Right ventricle myocardium inferior (tissue), 1 donor: ENCODE measurements around the gene KCNQ1. TPM values are rescaled to one million over a fixed set of nuclear protein-coding genes. Genes with fewer than 3 reads are reported as not detected.

Source experiments
- ATAC-seq: fragments of 200-7000 bp; cut with Tn5 transposase; one replicate; pipeline ENCODE4 v1.9.1; 2020; ENCODE audit warnings: mild to moderate bottlenecking, moderate library complexity
- DNase-seq: peaks from one replicate; pipeline ENCODE4 v3.0.0; 2021; ENCODE audit errors: missing footprints
- intact Hi-C: fragments of 100-400 bp; cut with DNase I; formaldehyde crosslinking; loops from one replicate; pipeline ENCODE4 v1.11.0; 2022
- total RNA-seq: library from RNA; stranded (reverse); fragmentation: NEBNext Ultra II Directional; extraction: Animal tissue kit (Norgen Biotek cat#: 25700); gene quantifications from one replicate; pipeline ENCODE4 v1.2.1, GENCODE V29; 2021
- donor health status: DM: no; HTN: yes; CAD: no; lungs with severe emphysema.

Gene KCNQ1
- total RNA-seq, 1 donor from 2014 or later, result 40.0 TPM

- ATAC-seq, result no peak
- DNase-seq, result peak; percentile 21
- intact Hi-C loops, result no loop called here
These were observed 349.5 kb downstream of the KCNQ1 start for GRCh38 chr11:2794046-2794967.

GRCh38 chr11:2794968-2795322 is 350.1 kb downstream of the KCNQ1 start:
- DNase-seq (peak; percentile 20), ATAC-seq (no peak)
- intact Hi-C loops, result no loop called here

DNA sequence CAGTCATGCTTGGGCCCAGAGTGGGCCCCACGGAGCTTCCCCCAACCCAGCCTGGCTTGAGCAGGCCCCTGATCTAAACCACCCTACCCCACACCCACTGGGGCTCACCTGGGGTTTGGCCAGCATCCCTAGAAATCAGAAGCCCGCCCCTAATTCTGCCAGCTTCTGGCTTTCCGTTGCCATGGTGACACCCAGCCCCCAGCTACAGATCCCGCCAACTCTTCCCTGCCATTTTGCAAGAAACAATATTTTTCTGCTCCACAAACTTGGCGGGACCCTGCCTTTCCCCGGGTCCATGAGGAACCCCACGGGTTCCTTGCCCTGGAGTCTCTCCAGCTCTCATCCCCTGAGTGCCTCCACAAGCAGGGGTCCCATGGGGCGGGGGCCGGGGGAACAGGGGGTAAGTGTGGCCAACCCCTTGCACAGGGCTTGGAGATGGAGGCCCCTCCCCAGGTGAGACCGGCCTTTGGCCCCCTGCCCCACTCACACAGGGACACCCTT is 350.7 kb downstream of the KCNQ1 start:
- intact Hi-C loops, result no loop called here
- DNase-seq (peak; percentile 6), ATAC-seq (no peak)

GRCh38 chr11:2796091-2796490 is 351.3 kb downstream of the KCNQ1 start:
- DNase-seq (peak; percentile 22), ATAC-seq (no peak)
- intact Hi-C loops, result no loop called here

GRCh38 chr11:2796508-2797113 is 351.8 kb downstream of the KCNQ1 start:
- DNase-seq (peak; percentile 28), ATAC-seq (no peak)
- intact Hi-C loops, result no loop called here

GRCh38 chr11:2797121-2797711 is 352.4 kb downstream of the KCNQ1 start:
- intact Hi-C loops, result no loop called here
- peak; percentile 59 for DNase-seq
- no peak for ATAC-seq

DNA sequence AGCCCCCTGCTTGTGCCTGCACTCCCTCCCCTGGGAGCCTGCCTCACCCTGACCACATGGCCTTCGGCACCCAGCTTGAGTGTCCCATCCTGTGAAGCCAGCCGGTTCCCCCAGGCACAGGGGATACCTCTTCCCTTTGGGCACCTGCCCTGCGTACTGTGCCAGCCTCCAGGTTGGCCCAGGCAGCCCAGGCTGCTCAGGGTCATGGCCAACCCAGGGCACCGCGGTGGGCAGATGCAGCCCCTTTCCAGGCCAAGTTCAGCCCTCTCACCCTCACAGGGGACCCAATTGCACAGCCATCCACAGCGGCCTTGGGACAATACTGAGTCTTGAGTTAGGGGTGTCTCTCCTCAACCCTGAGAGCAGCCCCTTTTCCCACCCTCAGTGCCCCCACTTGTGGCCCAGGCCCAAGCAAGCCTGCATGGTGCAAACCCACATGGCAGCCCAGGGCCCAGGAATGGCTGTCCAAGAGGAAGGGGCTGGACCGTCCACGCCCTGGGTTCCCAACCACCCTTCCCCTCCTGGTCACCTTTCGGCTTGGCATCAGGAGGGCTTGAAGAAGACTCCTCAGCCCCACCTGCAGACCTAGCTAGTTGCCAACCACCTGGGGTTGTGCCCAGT is 353.0 kb downstream of the KCNQ1 start:
- intact Hi-C loops, result no loop called here
- DNase-seq (peak; percentile 40), ATAC-seq (no peak)

DNA sequence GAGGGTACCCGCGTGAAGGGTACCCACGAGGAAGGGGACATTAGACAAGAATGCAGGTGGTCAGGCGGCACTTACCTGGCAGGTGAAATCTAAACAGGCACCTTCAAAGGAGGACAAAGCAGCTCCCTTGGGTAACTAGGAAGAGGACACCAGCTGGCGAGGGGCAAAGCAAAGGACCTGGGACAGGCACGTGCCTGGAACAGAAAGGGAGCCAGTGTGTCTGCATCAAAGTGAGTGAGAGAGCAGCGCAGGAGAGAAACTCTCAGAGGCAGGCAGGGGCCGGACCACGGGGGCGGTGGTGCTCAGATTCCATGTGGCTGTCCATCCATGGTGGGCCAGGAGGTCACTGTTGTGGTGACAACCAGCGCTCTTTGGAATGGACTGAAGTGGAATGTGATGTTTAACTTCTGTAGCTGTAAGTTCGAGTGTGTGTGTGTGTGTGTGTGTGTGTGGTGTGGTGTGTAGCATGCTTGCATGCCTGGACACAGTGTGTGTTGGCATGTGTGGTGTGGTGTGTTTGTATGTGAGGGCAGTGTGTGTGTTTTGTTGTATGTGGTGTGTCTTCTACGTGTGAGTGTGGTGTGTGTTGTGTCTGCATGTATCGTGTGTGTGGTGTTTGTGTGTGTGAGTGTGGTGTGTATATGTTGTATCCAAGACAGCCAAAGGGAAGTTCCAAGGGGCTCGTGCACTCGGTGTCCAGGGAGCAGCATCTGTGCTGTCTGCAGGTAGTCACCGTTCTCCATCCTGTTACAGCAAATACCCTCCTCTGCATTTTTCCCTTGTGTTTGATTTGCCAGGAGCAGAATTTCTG is 354.3 kb downstream of the KCNQ1 start:
- ATAC-seq (no peak), DNase-seq (no peak)
- intact Hi-C loops, result no loop called here

DNA sequence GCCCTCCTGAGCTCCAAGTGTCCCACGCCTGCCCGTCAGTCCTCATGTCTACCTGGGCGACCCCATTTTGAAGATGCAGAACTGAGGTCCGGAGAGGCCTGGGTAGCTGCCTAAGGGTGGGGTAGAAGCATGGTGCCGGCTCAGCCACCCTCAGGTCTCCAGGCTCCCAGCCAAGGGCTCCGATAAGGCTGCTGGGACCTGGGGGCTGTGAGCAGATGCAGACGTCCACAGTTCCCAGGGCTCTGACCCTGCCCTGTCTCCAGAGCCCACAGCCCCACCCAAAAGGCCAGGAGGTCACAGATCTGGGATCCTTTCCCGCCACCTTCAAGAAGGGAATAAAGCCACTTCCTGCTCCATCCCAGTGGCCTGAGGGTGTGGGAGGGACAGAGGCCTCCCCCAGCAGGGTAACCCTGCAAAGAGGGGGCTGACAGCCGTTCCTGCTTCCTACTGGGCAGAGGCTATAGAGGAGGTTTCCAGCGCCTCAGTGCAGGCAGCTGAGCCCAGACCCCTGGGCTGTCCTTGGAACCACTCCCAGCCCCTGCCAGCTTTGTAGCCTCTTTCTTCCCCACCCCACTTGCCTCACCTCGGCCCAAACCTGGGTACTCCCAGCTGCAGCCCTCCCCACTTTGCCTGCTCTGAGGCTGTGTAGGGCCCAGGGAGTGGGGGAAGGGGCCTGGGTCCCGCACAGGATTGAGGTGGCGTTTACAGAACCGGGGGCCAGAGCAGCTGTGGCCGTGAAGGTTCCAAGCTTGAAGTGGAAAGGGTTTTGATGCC is 355.3 kb downstream of the KCNQ1 start:
- ATAC-seq (no peak), DNase-seq (no peak)
- intact Hi-C loops, result no loop called here

GRCh38 chr11:2800655-2801531 is 356.1 kb downstream of the KCNQ1 start:
- intact Hi-C loops, result no loop called here
- ATAC-seq (no peak), DNase-seq (no peak)

DNA sequence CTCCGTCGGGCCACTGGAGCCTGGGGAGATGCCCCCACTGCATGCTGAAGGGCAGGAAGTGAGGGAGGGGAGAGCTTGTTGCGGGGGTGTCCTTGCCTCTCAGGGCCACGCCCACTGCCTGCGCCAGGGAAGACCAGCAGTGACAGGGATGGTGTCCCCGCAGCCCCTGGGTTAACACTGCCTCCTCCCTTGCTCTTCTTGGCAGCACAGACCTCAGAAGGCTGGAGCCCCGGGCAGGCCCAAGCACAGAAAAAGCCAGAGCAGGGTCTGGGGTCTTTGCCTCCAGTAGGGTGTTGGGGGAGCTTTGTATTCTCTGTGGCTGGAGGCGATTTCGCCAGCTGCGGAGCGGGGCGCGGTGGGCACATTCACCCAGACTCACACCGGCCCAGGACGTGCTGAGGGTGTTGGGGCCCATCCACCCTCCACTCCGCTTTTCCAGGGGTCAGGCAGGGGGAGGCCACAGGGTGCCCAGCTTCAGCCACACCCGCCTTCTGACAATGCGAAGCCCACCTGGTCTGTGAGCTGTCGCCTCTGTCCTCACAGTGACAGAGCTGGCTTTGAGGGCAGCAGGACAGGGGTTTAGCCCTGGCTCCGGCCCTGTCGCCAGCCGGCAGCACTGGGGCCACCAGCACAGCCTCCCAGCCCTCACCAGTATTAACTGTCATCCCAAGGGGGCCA is 357.0 kb downstream of the KCNQ1 start:
- DNase-seq, result no peak
- intact Hi-C loops, result no loop called here

GRCh38 chr11:2802389-2803185 is 357.8 kb downstream of the KCNQ1 start:
- DNase-seq, result peak; percentile 57
- intact Hi-C loops, result no loop called here
- no peak for ATAC-seq

More for the DNA sequence above, 357.0 kb downstream of the KCNQ1 start:
- no peak for ATAC-seq

DNA sequence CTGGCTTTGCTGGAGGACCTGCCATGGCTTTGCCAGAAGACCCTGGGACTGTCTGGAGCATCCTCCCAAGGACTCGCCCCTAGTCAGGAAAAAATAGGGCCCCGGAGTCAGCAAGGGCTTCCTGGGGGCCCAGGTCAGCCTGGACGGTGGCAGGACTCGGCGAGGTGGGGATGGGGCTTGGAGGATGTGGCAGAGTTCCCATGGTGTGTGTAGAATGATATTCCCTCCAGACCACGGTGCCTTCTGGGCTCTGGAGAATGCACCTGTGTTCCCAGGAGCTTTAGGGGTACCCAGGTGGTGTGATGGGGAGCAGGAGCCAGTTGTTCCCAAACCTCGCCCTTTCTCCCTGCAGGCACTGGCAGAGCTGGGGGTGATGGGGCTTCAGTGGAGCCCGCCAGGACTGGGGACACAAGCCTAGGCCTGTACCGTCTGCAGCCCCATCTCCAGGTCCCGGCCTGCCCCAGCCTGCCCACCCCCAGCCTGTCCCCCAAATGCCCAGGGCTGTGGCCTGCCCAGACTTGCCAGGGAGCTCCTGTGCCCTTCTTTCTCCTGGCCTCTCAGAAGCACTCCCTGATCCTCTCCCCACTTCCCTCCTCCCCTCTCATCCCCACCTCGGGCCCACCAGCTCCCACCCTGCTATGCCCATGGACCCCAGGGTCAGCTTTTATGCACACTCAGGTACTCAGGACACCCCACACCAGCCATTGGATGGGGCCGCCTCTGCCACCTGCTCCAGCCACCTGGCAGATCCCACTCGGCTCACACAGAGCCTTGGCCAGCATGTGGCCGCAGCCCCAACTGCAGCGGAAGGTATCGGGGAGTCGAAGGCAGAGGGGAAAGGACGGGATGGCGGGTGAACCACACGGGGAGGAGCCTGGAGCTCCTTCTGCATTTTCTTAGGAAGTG is 358.6 kb downstream of the KCNQ1 start:
- intact Hi-C loops, result no loop called here
- DNase-seq (no peak), ATAC-seq (no peak)

- ATAC-seq (no peak), DNase-seq (no peak)
- intact Hi-C loops, result no loop called here
These were observed 359.4 kb downstream of the KCNQ1 start for GRCh38 chr11:2804189-2804588.
